ENCODE data around the gene SPTBN1.
"Not testable (repeated sequence)": the region's sequence is repeated elsewhere in the genome, so short reads cannot be mapped to it uniquely, and the experiment has no call there.

SPTBN1 gene

GRCh38 chr2:54695378-54695777, 239.3 kb downstream of the SPTBN1 start:
- TF ChIP-seq CTCF (IDR thresholded peaks at IDR 0.05; ENCODE audit: extremely low read depth, missing control alignments) = no peak
- no peak for DNase-seq (ENCODE audit: low spot score)

GRCh38 chr2:54697934-54698333, 241.8 kb downstream of the SPTBN1 start:
- DNase-seq (ENCODE audit: low spot score) = no peak
- TF ChIP-seq CTCF (IDR thresholded peaks at IDR 0.05; ENCODE audit: extremely low read depth, missing control alignments) = no peak

GRCh38 chr2:54698926-54699325, 242.8 kb downstream of the SPTBN1 start:
- not testable (repeated sequence) for DNase-seq (ENCODE audit: low spot score)

GRCh38 chr2:54699665-54700064, 243.5 kb downstream of the SPTBN1 start:
- DNase-seq (ENCODE audit: low spot score) = no peak
- no peak for TF ChIP-seq CTCF (IDR thresholded peaks at IDR 0.05; ENCODE audit: extremely low read depth, missing control alignments)

GRCh38 chr2:54701029-54701428, 244.9 kb downstream of the SPTBN1 start:
- TF ChIP-seq CTCF (IDR thresholded peaks at IDR 0.05; ENCODE audit: extremely low read depth, missing control alignments) = no peak
- no peak for DNase-seq (ENCODE audit: low spot score)

GRCh38 chr2:54704238-54704637, 248.1 kb downstream of the SPTBN1 start:
- no peak for TF ChIP-seq CTCF (IDR thresholded peaks at IDR 0.05; ENCODE audit: extremely low read depth, missing control alignments)
- DNase-seq (ENCODE audit: low spot score) = no peak

GRCh38 chr2:54704688-54705605, 248.8 kb downstream of the SPTBN1 start:
- peak; percentile 66 for DNase-seq (ENCODE audit: low spot score)
- TF ChIP-seq CTCF (IDR thresholded peaks at IDR 0.05; ENCODE audit: extremely low read depth, missing control alignments) = no peak

GRCh38 chr2:54706622-54707021, 250.5 kb downstream of the SPTBN1 start:
- TF ChIP-seq CTCF (IDR thresholded peaks at IDR 0.05; ENCODE audit: extremely low read depth, missing control alignments) = no peak
- no peak for DNase-seq (ENCODE audit: low spot score)

All from GM20000 (cell line).